ENCODE results near the gene CEP128.

The CEP128 gene

GRCh38 chr14:80538633-80539375, 402.7 kb downstream of the CEP128 start:
- no peak for DNase-seq

- no peak for DNase-seq
These were observed 403.9 kb downstream of the CEP128 start for GRCh38 chr14:80537626-80538025.

- no peak for DNase-seq
These were observed 405.1 kb downstream of the CEP128 start for GRCh38 chr14:80536456-80536855.

GRCh38 chr14:80535171-80535570, 406.4 kb downstream of the CEP128 start:
- DNase-seq = no peak

GRCh38 chr14:80523518-80524117, 417.9 kb downstream of the CEP128 start:
- no peak for DNase-seq

GRCh38 chr14:80522936-80523335, 418.6 kb downstream of the CEP128 start:
- no peak for DNase-seq

- no peak for DNase-seq
These were observed 419.1 kb downstream of the CEP128 start for GRCh38 chr14:80522411-80522810.

GRCh38 chr14:80521456-80521855, 420.1 kb downstream of the CEP128 start:
- DNase-seq = no peak

- DNase-seq = no peak
These were observed 422.5 kb downstream of the CEP128 start for GRCh38 chr14:80519002-80519401.

GRCh38 chr14:80518173-80518572, 423.4 kb downstream of the CEP128 start:
- DNase-seq = no peak

GRCh38 chr14:80507292-80507869, 434.2 kb downstream of the CEP128 start:
- no peak for DNase-seq

GRCh38 chr14:80504781-80505180, 436.8 kb downstream of the CEP128 start:
- DNase-seq = no peak

- DNase-seq = no peak
These were observed 443.0 kb downstream of the CEP128 start for GRCh38 chr14:80498533-80498932.

GRCh38 chr14:80496090-80496489, 445.4 kb downstream of the CEP128 start:
- DNase-seq = no peak

GRCh38 chr14:80494769-80495168, 446.8 kb downstream of the CEP128 start:
- no peak for DNase-seq

GRCh38 chr14:80493620-80494019, 447.9 kb downstream of the CEP128 start:
- DNase-seq = no peak

GRCh38 chr14:80491650-80492049, 449.9 kb downstream of the CEP128 start:
- DNase-seq = no peak

GRCh38 chr14:80491131-80491530, 450.4 kb downstream of the CEP128 start:
- peak in 1 of 2 donors; percentile 6 for DNase-seq

- no peak for DNase-seq
These were observed 452.0 kb downstream of the CEP128 start for GRCh38 chr14:80489513-80489912.

GRCh38 chr14:80485764-80486163, 455.8 kb downstream of the CEP128 start:
- no peak for DNase-seq

- no peak for DNase-seq
These were observed 458.2 kb downstream of the CEP128 start for GRCh38 chr14:80483331-80483730.

GRCh38 chr14:80477388-80478160, 464.0 kb downstream of the CEP128 start:
- no peak for DNase-seq

- DNase-seq = no peak
These were observed 466.5 kb downstream of the CEP128 start for GRCh38 chr14:80475074-80475473.

All from CD4-positive, alpha-beta T cell treated with Interferon alpha-2 for 1 hour (primary cell).